ENCODE measurements around the gene RNF222. TPM values are rescaled to one million over a fixed set of nuclear protein-coding genes. Genes with fewer than 3 reads are reported as not detected.

RNF222 gene
- total and polyA plus RNA-seq, 2 donors, result 0.34 TPM; not detected in 1

- no peak for DNase-seq (ENCODE audit: low read depth in 6 of 9, low spot score in 9 of 9)
- no peak overlapping the region for H3K27ac ChIP-seq (ENCODE audit: low read depth in 1 of 2, low read length in 1 of 2)
Measured at GRCh38 chr17:8391711-8392110, 5.9 kb downstream of the RNF222 start.

DNA sequence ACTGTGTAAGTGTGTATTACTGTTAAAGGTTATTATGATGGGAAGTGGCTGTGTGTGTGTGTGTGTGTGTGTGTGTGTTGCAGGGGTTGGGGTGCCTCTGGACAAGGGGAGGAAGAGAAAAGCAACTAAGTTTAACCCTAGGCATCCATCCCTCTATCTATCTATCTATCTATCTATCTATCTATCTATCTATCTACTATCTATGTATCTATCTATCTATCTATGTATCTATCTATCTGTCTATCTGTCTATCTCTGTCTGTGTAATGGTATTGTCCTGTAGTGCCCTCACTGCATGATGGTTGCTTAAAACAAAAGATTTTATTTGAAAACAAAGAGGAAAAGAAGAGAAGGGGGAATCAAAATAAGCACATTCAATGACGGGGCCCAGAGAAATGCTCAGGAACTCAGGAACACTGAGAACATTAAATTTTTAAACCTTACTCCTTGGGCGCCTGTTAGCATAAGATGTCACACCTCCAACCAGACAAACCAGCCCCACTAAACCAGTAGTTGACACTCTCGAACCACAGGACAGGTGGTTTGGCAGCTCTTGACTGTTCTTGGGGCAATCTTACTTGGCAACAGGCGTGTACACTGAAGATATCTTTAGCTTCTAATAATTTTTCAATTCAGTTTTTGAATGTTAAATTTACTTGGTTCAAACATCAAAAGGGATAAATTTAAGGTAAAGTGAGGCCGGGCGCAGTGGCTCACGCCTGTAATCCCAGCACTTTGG is 9.5 kb downstream of the RNF222 start:
- 96% methylated on average over 7 of the region's 7 CpGs for WGBS
- no peak overlapping the region for H3K27ac ChIP-seq (ENCODE audit: low read depth in 1 of 2, low read length in 1 of 2)

More at GRCh38 chr17:8391711-8392110, 5.9 kb downstream of the RNF222 start:
- Histone ChIP-seq H3K36me3 (ENCODE audit: control insufficient read depth in 2 of 2, insufficient read depth in 2 of 2, low read length in 1 of 2) (no peaks in the 10 kb centered on the region), H3K4me3 (ENCODE audit: low read length in 2 of 2) (no peak overlapping the region), H3K27me3 (ENCODE audit: control insufficient read depth in 2 of 2, insufficient read depth in 1 of 2, low read length in 1 of 2) (peaks cover 0 to 9% of the 10 kb centered on the region in 2 donors), H3K4me1 (ENCODE audit: control insufficient read depth in 2 of 2, insufficient read depth in 2 of 2, low read length in 2 of 2) (peaks cover 2 to 7% of the 10 kb centered on the region in 2 donors), H3K9me3 (ENCODE audit: control insufficient read depth in 2 of 2, insufficient read depth in 1 of 2, low read length in 1 of 2) (no peaks in the 10 kb centered on the region)
- WGBS, result 68% methylated on average over 9 of the region's 9 CpGs

DNA sequence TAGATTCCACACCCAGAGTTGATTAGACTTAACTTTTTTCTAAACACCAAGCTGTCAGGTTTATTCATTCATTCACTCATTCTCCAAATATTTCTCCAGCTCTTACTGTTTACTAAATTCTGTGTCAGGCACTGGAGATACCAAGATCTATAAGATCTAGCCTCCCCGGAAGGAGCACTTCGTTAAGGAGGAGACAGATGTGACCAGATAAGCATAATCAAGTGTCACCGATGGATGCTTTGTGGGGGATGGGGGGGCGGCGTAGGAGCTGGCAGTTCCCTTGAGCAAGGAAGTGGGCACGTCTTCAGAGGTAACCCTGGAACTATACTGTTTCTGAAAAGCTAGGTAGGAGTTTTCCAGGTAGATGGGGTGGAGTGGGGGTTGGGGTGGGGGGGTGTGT is 10.8 kb downstream of the RNF222 start:
- H3K4me3 ChIP-seq (ENCODE audit: low read length in 2 of 2), result no peak overlapping the region
- no peaks in the 10 kb centered on the region for H3K27me3 ChIP-seq (ENCODE audit: control insufficient read depth in 2 of 2, insufficient read depth in 1 of 2, low read length in 1 of 2)
- WGBS, result 94% methylated on average over 6 of the region's 6 CpGs
- H3K27ac ChIP-seq (ENCODE audit: low read depth in 1 of 2, low read length in 1 of 2), result no peak overlapping the region
- peaks cover 2 to 4% of the 10 kb centered on the region in 2 donors for H3K36me3 ChIP-seq (ENCODE audit: control insufficient read depth in 2 of 2, insufficient read depth in 2 of 2, low read length in 1 of 2)
- no peaks in the 10 kb centered on the region for H3K9me3 ChIP-seq (ENCODE audit: control insufficient read depth in 2 of 2, insufficient read depth in 1 of 2, low read length in 1 of 2)
- no peak for DNase-seq (ENCODE audit: low read depth in 6 of 9, low spot score in 9 of 9)
- H3K4me1 ChIP-seq (ENCODE audit: control insufficient read depth in 2 of 2, insufficient read depth in 2 of 2, low read length in 2 of 2), result peaks cover 3 to 10% of the 10 kb centered on the region in 2 donors

More for the DNA sequence above, 9.5 kb downstream of the RNF222 start:
- Histone ChIP-seq H3K4me1 (ENCODE audit: control insufficient read depth in 2 of 2, insufficient read depth in 2 of 2, low read length in 2 of 2) (peaks cover 0 to 6% of the 10 kb centered on the region in 2 donors), H3K36me3 (ENCODE audit: control insufficient read depth in 2 of 2, insufficient read depth in 2 of 2, low read length in 1 of 2) (peaks cover 0 to 4% of the 10 kb centered on the region in 2 donors), H3K9me3 (ENCODE audit: control insufficient read depth in 2 of 2, insufficient read depth in 1 of 2, low read length in 1 of 2) (no peaks in the 10 kb centered on the region), H3K27me3 (ENCODE audit: control insufficient read depth in 2 of 2, insufficient read depth in 1 of 2, low read length in 1 of 2) (peaks cover 0 to 5% of the 10 kb centered on the region in 2 donors), H3K4me3 (ENCODE audit: low read length in 2 of 2) (no peak overlapping the region)
- no peak for DNase-seq (ENCODE audit: low read depth in 6 of 9, low spot score in 9 of 9)

- H3K9me3 ChIP-seq (ENCODE audit: control insufficient read depth in 2 of 2, insufficient read depth in 1 of 2, low read length in 1 of 2), result no peaks in the 10 kb centered on the region
- H3K27me3 ChIP-seq (ENCODE audit: control insufficient read depth in 2 of 2, insufficient read depth in 1 of 2, low read length in 1 of 2), result no peaks in the 10 kb centered on the region
- H3K4me3 ChIP-seq (ENCODE audit: low read length in 2 of 2), result no peak overlapping the region
- no peak overlapping the region for H3K27ac ChIP-seq (ENCODE audit: low read depth in 1 of 2, low read length in 1 of 2)
- no peak for DNase-seq (ENCODE audit: low read depth in 6 of 9, low spot score in 9 of 9)
- H3K4me1 ChIP-seq (ENCODE audit: control insufficient read depth in 2 of 2, insufficient read depth in 2 of 2, low read length in 2 of 2), result peaks cover 18 to 21% of the 10 kb centered on the region in 2 donors
- 97% methylated on average over 12 of the region's 12 CpGs for WGBS
- peaks cover 21% of the 10 kb centered on the region in 2 donors for H3K36me3 ChIP-seq (ENCODE audit: control insufficient read depth in 2 of 2, insufficient read depth in 2 of 2, low read length in 1 of 2)
Measured at GRCh38 chr17:8384801-8385378, 12.7 kb downstream of the RNF222 start.

GRCh38 chr17:8383143-8383822 is 14.3 kb downstream of the RNF222 start, which contains the start of gene RPL26:
TSS of gene RPL26 (minus strand) at chr17:8383193. CDS start at chr17:8382310, 883 bp downstream.
- Histone ChIP-seq H3K4me1 (ENCODE audit: control insufficient read depth in 2 of 2, insufficient read depth in 2 of 2, low read length in 2 of 2) (peaks cover 18 to 21% of the 10 kb centered on the region in 2 donors), H3K4me3 (ENCODE audit: low read length in 2 of 2) (peak within 1 kb of the TSS; percentile 94 to 95), H3K27ac (ENCODE audit: low read depth in 1 of 2, low read length in 1 of 2) (peak within 1 kb of the TSS; percentile 83 to 88), H3K9me3 (ENCODE audit: control insufficient read depth in 2 of 2, insufficient read depth in 1 of 2, low read length in 1 of 2) (no peaks in the 10 kb centered on the region), H3K36me3 (ENCODE audit: control insufficient read depth in 2 of 2, insufficient read depth in 2 of 2, low read length in 1 of 2) (peaks cover 30 to 37% of the 10 kb centered on the region in 2 donors), H3K27me3 (ENCODE audit: control insufficient read depth in 2 of 2, insufficient read depth in 1 of 2, low read length in 1 of 2) (no peaks in the 10 kb centered on the region)
- peak; percentile 92 to 99 (median 98) for DNase-seq (ENCODE audit: low read depth in 6 of 9, low spot score in 9 of 9)
- WGBS, result under 1% methylated on average over 55 of the region's 55 CpGs

DNA sequence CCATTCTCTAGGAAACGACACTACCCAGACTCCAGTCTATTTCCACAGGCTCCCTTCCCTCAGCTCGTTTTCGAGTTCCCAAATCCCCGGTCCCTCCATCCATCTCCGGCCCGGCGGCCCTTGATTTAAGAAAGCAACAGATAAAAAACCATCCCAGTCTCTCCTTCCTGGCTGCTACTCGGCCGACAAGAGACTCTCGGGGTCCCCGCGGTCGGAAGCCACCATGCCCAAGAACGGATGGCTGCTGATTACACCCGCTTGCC is 14.8 kb downstream of the RNF222 start:
- Histone ChIP-seq H3K9me3 (ENCODE audit: control insufficient read depth in 2 of 2, insufficient read depth in 1 of 2, low read length in 1 of 2) (no peaks in the 10 kb centered on the region), H3K4me3 (ENCODE audit: low read length in 2 of 2) (peak overlapping the region; percentile 94 to 95), H3K36me3 (ENCODE audit: control insufficient read depth in 2 of 2, insufficient read depth in 2 of 2, low read length in 1 of 2) (peaks cover 31 to 41% of the 10 kb centered on the region in 2 donors), H3K27me3 (ENCODE audit: control insufficient read depth in 2 of 2, insufficient read depth in 1 of 2, low read length in 1 of 2) (no peaks in the 10 kb centered on the region), H3K4me1 (ENCODE audit: control insufficient read depth in 2 of 2, insufficient read depth in 2 of 2, low read length in 2 of 2) (peaks cover 18 to 21% of the 10 kb centered on the region in 2 donors), H3K27ac (ENCODE audit: low read depth in 1 of 2, low read length in 1 of 2) (peak overlapping the region; percentile 67 to 82)
- 2% methylated on average over 15 of the region's 15 CpGs for WGBS
- DNase-seq (ENCODE audit: low read depth in 6 of 9, low spot score in 9 of 9), result no peak

- H3K27ac ChIP-seq (ENCODE audit: low read depth in 1 of 2, low read length in 1 of 2), result peak overlapping the region; percentile 60 to 67
- H3K4me1 ChIP-seq (ENCODE audit: control insufficient read depth in 2 of 2, insufficient read depth in 2 of 2, low read length in 2 of 2), result peaks cover 18 to 21% of the 10 kb centered on the region in 2 donors
- WGBS, result 24% methylated on average over 27 of the region's 27 CpGs
- peak overlapping the region; percentile 94 to 95 for H3K4me3 ChIP-seq (ENCODE audit: low read length in 2 of 2)
- DNase-seq (ENCODE audit: low read depth in 6 of 9, low spot score in 9 of 9), result no peak
- peaks cover 31 to 47% of the 10 kb centered on the region in 2 donors for H3K36me3 ChIP-seq (ENCODE audit: control insufficient read depth in 2 of 2, insufficient read depth in 2 of 2, low read length in 1 of 2)
- H3K27me3 ChIP-seq (ENCODE audit: control insufficient read depth in 2 of 2, insufficient read depth in 1 of 2, low read length in 1 of 2), result no peaks in the 10 kb centered on the region
- no peaks in the 10 kb centered on the region for H3K9me3 ChIP-seq (ENCODE audit: control insufficient read depth in 2 of 2, insufficient read depth in 1 of 2, low read length in 1 of 2)
Measured at GRCh38 chr17:8382052-8382879, 15.4 kb downstream of the RNF222 start.

DNA sequence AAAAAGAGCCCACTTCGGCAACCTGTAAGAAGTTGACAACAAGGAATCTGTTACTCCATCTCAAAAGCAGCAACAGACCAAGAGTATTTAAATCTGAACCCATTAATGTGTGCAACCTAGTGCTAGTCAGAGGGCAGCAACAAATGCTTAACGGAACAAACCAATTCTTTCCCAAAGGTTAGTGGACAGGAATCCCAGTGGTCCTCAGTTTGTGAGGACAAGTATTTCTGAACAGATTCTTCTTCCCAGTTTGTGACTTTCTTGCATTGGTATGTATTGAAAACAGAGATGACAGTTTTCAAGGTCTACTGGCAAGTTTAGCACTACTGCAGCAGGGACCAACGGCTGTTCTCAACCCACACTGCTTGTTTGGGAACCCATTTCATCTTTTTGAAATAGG is 17.6 kb downstream of the RNF222 start:
- Histone ChIP-seq H3K36me3 (ENCODE audit: control insufficient read depth in 2 of 2, insufficient read depth in 2 of 2, low read length in 1 of 2) (peaks cover 31 to 50% of the 10 kb centered on the region in 2 donors), H3K27me3 (ENCODE audit: control insufficient read depth in 2 of 2, insufficient read depth in 1 of 2, low read length in 1 of 2) (no peaks in the 10 kb centered on the region), H3K9me3 (ENCODE audit: control insufficient read depth in 2 of 2, insufficient read depth in 1 of 2, low read length in 1 of 2) (no peaks in the 10 kb centered on the region), H3K27ac (ENCODE audit: low read depth in 1 of 2, low read length in 1 of 2) (no peak overlapping the region), H3K4me3 (ENCODE audit: low read length in 2 of 2) (no peak overlapping the region), H3K4me1 (ENCODE audit: control insufficient read depth in 2 of 2, insufficient read depth in 2 of 2, low read length in 2 of 2) (peaks cover 27 to 37% of the 10 kb centered on the region in 2 donors)
- DNase-seq (ENCODE audit: low read depth in 6 of 9, low spot score in 9 of 9), result no peak
- WGBS, result 91% methylated on average over 3 of the region's 3 CpGs
